Stimulated activated CD4-positive, alpha-beta T cell treated with anti-CD3 and anti-CD28 coated beads, Interleukin-1b, Interleukin-23, amount 100 ng/mL, for 48 hours (primary cell): ENCODE measurements around the gene ANKRD17.

Experiments used
- DNase-seq: peaks from one replicate; pipeline ENCODE4 v3.0.0-alpha.2; 2020

The ANKRD17 gene

DNA sequence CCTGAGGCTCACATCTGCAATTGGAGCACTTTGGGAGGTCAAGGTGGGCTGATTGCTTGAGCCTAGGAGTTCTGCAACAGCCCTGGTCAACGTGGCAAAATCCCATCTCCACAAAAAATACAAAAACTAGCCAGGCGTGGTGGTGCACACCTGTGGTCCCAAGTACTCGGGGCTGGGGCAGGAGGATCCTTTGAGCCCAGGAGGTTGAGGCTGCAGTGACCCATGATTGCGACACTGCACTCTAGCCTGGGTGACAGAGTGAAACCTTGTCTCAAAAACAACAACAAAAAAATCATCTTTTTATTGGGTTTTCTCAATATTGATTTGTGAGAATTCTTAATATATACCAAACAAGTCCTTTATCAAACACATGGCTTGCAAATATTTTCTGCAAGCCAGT is 64.9 kb downstream of the ANKRD17 start:
- DNase-seq = no peak

- no peak for DNase-seq
Measured at GRCh38 chr4:73193155-73193554, 65.4 kb downstream of the ANKRD17 start.

DNA sequence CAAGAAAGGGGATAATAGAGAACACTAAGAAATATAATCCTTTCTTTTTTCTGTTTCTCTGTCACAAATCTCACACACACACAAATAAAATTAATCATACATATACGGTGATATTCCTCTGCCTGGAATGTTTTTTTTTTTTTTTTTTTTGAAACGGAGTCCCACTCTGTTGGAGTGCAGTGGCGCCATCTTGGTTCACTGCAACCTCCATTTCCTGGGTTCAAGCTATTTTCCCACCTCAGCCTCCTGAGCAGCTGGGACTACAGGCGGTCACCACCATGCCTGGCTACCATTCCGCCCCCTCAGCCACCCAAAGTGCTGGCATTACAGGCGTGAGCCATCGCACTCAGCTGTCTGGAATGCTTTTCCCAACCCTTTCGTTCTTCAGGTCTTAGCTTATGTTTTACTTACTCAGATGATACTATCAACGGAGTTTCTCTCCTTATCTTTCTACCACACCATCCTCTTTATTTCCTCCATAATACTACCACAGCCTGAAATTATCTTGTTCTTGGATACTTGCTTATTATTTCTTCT is 69.3 kb downstream of the ANKRD17 start:
- no peak for DNase-seq

DNA sequence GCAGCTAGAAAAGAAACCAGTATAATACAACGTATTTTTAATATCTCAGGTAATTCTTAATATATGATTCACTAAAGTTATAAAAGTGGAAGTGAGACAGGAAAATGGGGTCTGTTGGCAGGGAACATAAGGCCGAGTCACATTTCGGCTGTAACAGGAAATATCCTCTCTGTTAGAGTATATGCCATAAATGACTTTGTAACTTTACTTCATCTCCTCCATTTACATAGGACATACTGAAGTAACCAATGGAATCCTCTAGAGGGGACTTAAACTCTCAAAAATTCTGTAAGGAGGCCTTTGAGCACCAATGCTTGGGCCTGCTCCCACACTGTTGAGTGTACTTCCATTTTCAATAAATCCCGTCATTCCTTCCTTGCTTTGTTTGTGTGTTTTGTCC is 71.3 kb downstream of the ANKRD17 start:
- DNase-seq = no peak

DNA sequence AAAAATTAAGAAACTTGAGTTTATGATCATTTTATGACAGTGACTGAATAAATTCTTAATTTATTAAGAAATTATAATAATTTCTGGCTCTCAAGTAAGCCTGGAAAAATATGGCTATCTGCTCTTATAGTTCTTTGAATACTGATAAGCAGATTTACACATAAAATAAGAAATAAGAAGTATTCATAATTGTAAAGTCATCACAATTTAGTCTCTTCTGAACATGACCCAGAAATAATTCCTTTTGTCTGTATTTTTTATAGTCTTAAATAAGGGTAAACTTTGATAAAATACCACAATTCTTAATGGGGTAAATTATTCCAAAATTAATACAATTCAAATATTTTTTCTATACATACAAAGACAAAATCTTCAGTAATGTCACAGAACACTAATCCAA is 72.7 kb downstream of the ANKRD17 start:
- DNase-seq = no peak

DNA sequence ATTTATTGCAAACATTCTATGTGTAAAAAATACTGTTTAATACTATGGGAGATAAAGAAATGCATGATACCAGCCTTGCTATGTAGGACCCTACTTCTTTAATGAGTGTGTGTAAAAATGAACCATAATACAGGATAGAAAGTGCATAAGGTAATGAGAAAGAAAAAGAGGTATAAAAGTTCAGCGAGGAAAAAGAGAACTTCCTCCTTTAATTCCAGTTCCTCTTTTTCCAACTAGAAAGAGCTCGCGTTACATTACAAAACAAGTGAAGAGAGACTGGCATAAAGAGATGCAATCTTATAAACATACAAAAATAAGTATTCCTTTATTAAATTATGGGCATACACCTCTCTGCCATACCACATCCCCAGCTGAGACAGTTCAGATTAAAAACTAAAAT is 77.4 kb downstream of the ANKRD17 start:
- no peak for DNase-seq

GRCh38 chr4:73178389-73178788 is 80.2 kb downstream of the ANKRD17 start:
- no peak for DNase-seq

GRCh38 chr4:73172161-73172560 is 86.4 kb downstream of the ANKRD17 start:
- no peak for DNase-seq

- no peak for DNase-seq
Measured at GRCh38 chr4:73170518-73171198, 87.9 kb downstream of the ANKRD17 start.

GRCh38 chr4:73166212-73166611 is 92.4 kb downstream of the ANKRD17 start:
- DNase-seq = no peak

- no peak for DNase-seq
Measured at GRCh38 chr4:73161527-73162185, 96.9 kb downstream of the ANKRD17 start.

DNA sequence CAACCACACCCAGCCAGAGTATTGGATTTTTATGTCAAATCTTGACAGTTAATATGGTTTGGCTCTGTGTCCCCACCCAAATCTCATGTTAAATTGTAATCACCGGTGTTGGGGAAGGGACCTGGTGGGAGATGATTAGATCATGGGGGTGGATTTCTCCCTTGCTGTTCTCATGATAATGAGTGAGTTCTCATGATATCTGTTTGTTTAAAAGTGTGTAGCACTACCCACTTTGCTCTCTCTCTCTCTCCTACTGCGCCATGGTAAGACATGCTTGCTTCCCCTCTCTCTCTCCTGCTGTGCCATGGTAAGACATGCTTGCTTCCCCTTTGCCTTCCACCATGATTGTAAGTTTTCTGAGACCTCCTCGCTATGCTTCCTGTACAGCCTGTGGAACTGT is 102.2 kb downstream of the ANKRD17 start:
- DNase-seq = no peak

GRCh38 chr4:73152893-73153292 is 105.7 kb downstream of the ANKRD17 start:
- no peak for DNase-seq

GRCh38 chr4:73142995-73143547 is 115.5 kb downstream of the ANKRD17 start:
- no peak for DNase-seq

DNA sequence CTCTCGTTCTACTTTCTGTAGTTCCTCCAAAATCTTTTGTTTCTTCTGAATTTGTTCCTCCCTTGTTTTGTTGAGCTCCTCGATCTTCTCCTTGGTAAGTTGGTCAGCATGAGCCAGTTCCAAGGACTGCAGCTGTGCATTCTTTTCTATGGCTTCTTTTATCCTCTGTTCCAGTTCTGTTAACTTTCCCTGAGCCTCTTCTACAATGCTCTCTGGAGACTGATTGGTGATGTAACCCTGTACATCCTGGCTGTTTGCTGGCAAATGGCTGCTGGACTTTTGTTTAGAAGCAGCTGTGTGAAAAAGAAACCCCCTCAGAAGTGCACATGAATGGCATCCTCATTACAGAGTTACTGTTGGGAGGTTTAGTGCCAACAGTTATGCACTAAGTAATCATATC is 118.6 kb downstream of the ANKRD17 start:
- no peak for DNase-seq

GRCh38 chr4:73139245-73139644 is 119.4 kb downstream of the ANKRD17 start:
- no peak for DNase-seq

- DNase-seq = no peak
Measured at GRCh38 chr4:73137121-73137520, 121.5 kb downstream of the ANKRD17 start.

DNA sequence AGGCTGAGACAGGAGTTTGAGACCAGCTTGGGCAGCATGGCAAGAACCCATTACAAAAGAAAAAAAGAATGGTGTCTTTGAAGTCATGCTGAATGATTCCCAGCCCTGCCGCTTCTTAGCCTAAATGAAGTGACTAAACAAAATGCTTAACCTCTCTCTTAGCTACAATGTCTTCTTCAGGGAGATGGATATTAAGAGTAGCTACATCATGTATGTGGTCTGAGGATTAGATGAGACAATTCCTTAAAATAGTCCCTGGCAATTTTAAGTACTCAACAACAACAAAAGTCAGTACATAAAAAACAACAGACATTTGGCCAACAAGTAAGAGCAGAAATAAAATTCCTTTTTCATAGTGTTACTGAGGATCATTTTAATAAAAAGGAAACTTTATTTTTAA is 124.8 kb downstream of the ANKRD17 start:
- no peak for DNase-seq

GRCh38 chr4:73131281-73131680 is 127.3 kb downstream of the ANKRD17 start:
- no peak for DNase-seq

DNA sequence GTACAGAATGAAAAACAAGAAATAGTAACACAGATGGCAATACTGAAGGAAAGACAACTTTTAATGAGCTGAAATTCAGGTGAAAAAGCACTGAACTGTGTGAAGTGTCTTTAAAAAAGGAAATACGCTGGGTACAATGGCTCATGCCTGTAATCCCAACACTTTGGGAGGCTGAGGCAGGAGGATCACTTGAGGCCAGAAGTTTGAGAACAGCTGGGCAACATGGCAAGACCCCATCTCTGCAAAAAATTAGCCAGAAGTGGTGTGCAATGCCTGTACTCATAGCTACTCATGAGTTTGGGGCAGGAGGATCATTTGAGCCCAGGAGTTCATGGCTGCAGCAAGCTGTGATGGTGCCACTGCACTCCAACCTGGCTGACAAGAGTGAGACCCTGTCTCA is 129.3 kb downstream of the ANKRD17 start:
- DNase-seq = no peak

GRCh38 chr4:73127839-73128453 is 130.7 kb downstream of the ANKRD17 start:
- DNase-seq = no peak

- DNase-seq = no peak
Measured at GRCh38 chr4:73109493-73109892, 149.1 kb downstream of the ANKRD17 start.

GRCh38 chr4:73104695-73105094 is 153.9 kb downstream of the ANKRD17 start:
- DNase-seq = no peak
